Suprapubic skin (tissue), 4 donors: ENCODE data around the gene PRKCE. TPM values are rescaled to one million over a fixed set of nuclear protein-coding genes. Genes with fewer than 3 reads are reported as not detected.

Source experiments
- DNase-seq, 2 donors: peaks; one replicate each; pipeline ENCODE4 v3.0.0-alpha.2; 2019; ENCODE audit warnings: low spot score in 2 of 2
- H3K27ac ChIP-seq: fragments of 200-600 bp; sonication (generic); one replicate; pipeline ENCODE4 v1.5.1; 2019
- H3K27me3 ChIP-seq: fragments of 200-600 bp; sonication (generic); one replicate; pipeline ENCODE4 v1.5.1; 2019
- H3K36me3 ChIP-seq: fragments of 200-600 bp; sonication (generic); one replicate; pipeline ENCODE4 v1.5.1; 2019
- H3K4me1 ChIP-seq: fragments of 200-600 bp; sonication (generic); one replicate; pipeline ENCODE4 v1.5.1; 2019
- H3K4me3 ChIP-seq: fragments of 200-600 bp; sonication (generic); one replicate; pipeline ENCODE4 v1.5.1; 2019; ENCODE audit warnings: mild to moderate bottlenecking
- H3K9me3 ChIP-seq: fragments of 200-600 bp; sonication (generic); one replicate; pipeline ENCODE4 v1.5.1; 2019
- EP300 ChIP-seq: sonication (generic); formaldehyde crosslinking; IDR thresholded peaks from one replicate; pipeline ENCODE4 v1.6.1; 2017; ENCODE audit warnings: antibody characterized with exemption
- POLR2A ChIP-seq, 2 donors: fragments of 450-650 bp; IDR thresholded peaks; one replicate each; pipeline ENCODE4 v1.6.1; 2017; ENCODE audit warnings: antibody characterized with exemption in 2 of 2, mild to moderate bottlenecking in 2 of 2, moderate library complexity in 2 of 2
- POLR2AphosphoS5 ChIP-seq, 3 donors: sonication (generic); formaldehyde crosslinking; IDR thresholded peaks; one replicate each; pipeline ENCODE4 v1.6.1; 2017; ENCODE audit warnings: antibody characterized with exemption in 3 of 3
- WGBS: methylation state at CpG from one replicate; pipeline ENCODE4 v1.1.5; 2018; 5-methylcytosine and 5-hydroxymethylcytosine counted together
- total RNA-seq, 4 donors: library from RNA; depleted of rRNA; stranded (reverse); fragments of >200 nt; gene quantifications; one replicate each; pipeline ENCODE4 v1.1.0, GENCODE V29; 2016
- TF ChIP-seq, protein P1 (sequence below), 2 donors: fragments of 200-600 bp in 1 of 2; fragments of 450-650 bp in 1 of 2; sonication (generic) in 1 of 2; IDR thresholded peaks; one replicate each; pipeline ENCODE4 v1.5.1; 2016 to 2019; ENCODE audit warnings: antibody characterized with exemption in 2 of 2, mild to moderate bottlenecking in 1 of 2, moderate library complexity in 1 of 2

PRKCE gene
- total RNA-seq, 4 donors from 2014 or later, result 7.9 to 18.3 (median 12.5) TPM

DNA sequence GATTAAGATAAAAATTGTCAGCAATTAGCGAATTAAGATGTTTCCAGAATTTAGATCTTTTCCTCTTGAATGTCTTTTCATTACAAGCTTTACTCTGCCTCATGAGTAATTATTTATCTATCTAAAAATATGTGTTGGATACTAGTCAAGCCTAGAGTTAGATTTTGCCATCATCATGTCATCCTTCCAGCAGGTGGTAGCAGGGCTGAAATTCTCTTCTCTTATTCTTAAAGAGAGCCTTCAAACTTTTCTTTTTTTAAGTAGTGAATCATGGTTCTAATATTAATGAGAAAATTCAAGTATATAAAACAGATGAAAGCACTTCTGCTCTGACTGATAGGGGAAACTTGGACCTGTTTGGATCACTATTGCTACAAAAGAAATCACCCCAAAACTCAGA is 405.1 kb downstream of the PRKCE start:
- TF ChIP-seq POLR2A (IDR thresholded peaks at IDR 0.05), result no peak
- no peak for TF ChIP-seq POLR2AphosphoS5 (IDR thresholded peaks at IDR 0.05)
- TF ChIP-seq EP300, result no peak
- TF ChIP-seq, protein P1, sequence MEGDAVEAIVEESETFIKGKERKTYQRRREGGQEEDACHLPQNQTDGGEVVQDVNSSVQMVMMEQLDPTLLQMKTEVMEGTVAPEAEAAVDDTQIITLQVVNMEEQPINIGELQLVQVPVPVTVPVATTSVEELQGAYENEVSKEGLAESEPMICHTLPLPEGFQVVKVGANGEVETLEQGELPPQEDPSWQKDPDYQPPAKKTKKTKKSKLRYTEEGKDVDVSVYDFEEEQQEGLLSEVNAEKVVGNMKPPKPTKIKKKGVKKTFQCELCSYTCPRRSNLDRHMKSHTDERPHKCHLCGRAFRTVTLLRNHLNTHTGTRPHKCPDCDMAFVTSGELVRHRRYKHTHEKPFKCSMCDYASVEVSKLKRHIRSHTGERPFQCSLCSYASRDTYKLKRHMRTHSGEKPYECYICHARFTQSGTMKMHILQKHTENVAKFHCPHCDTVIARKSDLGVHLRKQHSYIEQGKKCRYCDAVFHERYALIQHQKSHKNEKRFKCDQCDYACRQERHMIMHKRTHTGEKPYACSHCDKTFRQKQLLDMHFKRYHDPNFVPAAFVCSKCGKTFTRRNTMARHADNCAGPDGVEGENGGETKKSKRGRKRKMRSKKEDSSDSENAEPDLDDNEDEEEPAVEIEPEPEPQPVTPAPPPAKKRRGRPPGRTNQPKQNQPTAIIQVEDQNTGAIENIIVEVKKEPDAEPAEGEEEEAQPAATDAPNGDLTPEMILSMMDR (IDR thresholded peaks at IDR 0.05), result no peak
- no peak for DNase-seq
- Histone ChIP-seq H3K27ac (no peak overlapping the region), H3K4me1 (no peaks in the 10 kb centered on the region), H3K36me3 (no peaks in the 10 kb centered on the region), H3K4me3 (no peak overlapping the region), H3K27me3 (no peaks in the 10 kb centered on the region), H3K9me3 (no peaks in the 10 kb centered on the region)
- WGBS, result 97% methylated on average over 1 of the region's 1 CpG

- Histone ChIP-seq H3K4me1 (peaks cover 6% of the 10 kb centered on the region), H3K27ac (no peak overlapping the region), H3K9me3 (no peaks in the 10 kb centered on the region), H3K36me3 (no peaks in the 10 kb centered on the region), H3K4me3 (no peak overlapping the region), H3K27me3 (no peaks in the 10 kb centered on the region)
- WGBS, result 64% methylated on average over 5 of the region's 5 CpGs
- TF ChIP-seq POLR2A (IDR thresholded peaks at IDR 0.05), result no peak
- TF ChIP-seq EP300, result no peak
- DNase-seq, result no peak
Measured at GRCh38 chr2:46058140-46058539, 406.7 kb downstream of the PRKCE start.

GRCh38 chr2:46062637-46063412 is 411.4 kb downstream of the PRKCE start:
- no peaks in the 10 kb centered on the region for H3K27me3 ChIP-seq
- peak; percentile 90 to 91 for DNase-seq
- WGBS, result 38% methylated on average over 15 of the region's 15 CpGs
- no peaks in the 10 kb centered on the region for H3K9me3 ChIP-seq
- TF ChIP-seq, protein P1 (IDR thresholded peaks at IDR 0.05), result peak; percentile 77 to 89
- peak in 1 of 3 donors; percentile 45 for TF ChIP-seq POLR2AphosphoS5 (IDR thresholded peaks at IDR 0.05)
- no peak for TF ChIP-seq EP300
- TF ChIP-seq POLR2A (IDR thresholded peaks at IDR 0.05), result no peak
- H3K27ac ChIP-seq, result no peak overlapping the region
- H3K4me1 ChIP-seq, result peaks cover 12% of the 10 kb centered on the region
- H3K36me3 ChIP-seq, result no peaks in the 10 kb centered on the region
- no peak overlapping the region for H3K4me3 ChIP-seq

DNA sequence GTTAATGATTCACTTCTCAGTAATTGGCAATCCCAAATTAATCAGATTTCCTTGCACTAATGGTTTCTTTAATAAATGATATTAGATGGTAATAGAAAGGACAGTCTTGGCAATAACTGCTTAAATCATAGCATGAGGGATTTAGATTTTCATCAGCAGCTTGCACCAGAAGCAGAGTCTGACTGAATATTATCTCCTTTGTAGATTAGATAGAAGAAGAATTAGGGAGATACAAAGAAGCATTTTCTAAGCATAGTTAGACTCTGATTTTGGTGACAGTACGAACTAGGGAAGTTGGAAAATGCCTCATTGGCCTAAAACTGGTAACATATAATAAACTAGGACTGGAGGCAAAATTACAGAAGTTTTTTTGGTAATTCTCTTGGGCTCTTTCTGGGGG is 412.9 kb downstream of the PRKCE start:
- 90% methylated on average over 1 of the region's 1 CpG for WGBS
- H3K27ac ChIP-seq, result no peak overlapping the region
- no peaks in the 10 kb centered on the region for H3K27me3 ChIP-seq
- peaks cover 12% of the 10 kb centered on the region for H3K4me1 ChIP-seq
- H3K9me3 ChIP-seq, result no peaks in the 10 kb centered on the region
- no peak for DNase-seq
- no peaks in the 10 kb centered on the region for H3K36me3 ChIP-seq
- H3K4me3 ChIP-seq, result no peak overlapping the region
- TF ChIP-seq, protein P1 (IDR thresholded peaks at IDR 0.05), result no peak
- no peak for TF ChIP-seq EP300
- no peak for TF ChIP-seq POLR2A (IDR thresholded peaks at IDR 0.05)
- no peak for TF ChIP-seq POLR2AphosphoS5 (IDR thresholded peaks at IDR 0.05)

- TF ChIP-seq POLR2A (IDR thresholded peaks at IDR 0.05), result no peak
- TF ChIP-seq EP300, result no peak
- TF ChIP-seq, protein P1 (IDR thresholded peaks at IDR 0.05), result no peak
- TF ChIP-seq POLR2AphosphoS5 (IDR thresholded peaks at IDR 0.05), result no peak
- no peak overlapping the region for H3K4me3 ChIP-seq
- H3K9me3 ChIP-seq, result no peaks in the 10 kb centered on the region
- no peak for DNase-seq
- peaks cover 12% of the 10 kb centered on the region for H3K4me1 ChIP-seq
- H3K27me3 ChIP-seq, result no peaks in the 10 kb centered on the region
- H3K27ac ChIP-seq, result no peak overlapping the region
- 91% methylated on average over 4 of the region's 4 CpGs for WGBS
- H3K36me3 ChIP-seq, result no peaks in the 10 kb centered on the region
Measured at GRCh38 chr2:46065152-46065551, 413.7 kb downstream of the PRKCE start.
